ENCODE measurements around the gene THRB.

The THRB gene

GRCh38 chr3:24166515-24166914 is 328.1 kb downstream of the THRB start:
- no peak for DNase-seq

GRCh38 chr3:24165603-24165982 is 329.1 kb downstream of the THRB start:
- DNase-seq, result no peak

GRCh38 chr3:24164967-24165602 is 329.6 kb downstream of the THRB start:
- no peak for DNase-seq

DNA sequence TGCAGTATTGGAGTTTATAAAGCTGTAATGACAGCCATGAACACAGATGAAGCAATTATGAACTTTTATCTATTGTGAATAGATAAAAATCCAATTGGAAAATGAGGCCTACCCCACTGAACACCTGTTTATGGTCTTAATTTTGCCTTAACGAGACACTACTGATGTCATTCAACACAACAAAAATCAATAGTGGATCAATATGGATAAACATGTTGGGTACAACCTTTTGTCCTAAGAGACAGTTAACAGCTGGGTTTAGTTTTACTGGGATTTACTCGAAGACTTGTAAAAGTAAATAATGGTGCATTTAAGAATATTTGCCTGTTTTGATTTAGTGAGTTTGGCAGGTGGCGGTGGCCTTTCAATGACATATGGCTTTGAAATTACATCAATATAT is 331.7 kb downstream of the THRB start:
- DNase-seq, result no peak

DNA sequence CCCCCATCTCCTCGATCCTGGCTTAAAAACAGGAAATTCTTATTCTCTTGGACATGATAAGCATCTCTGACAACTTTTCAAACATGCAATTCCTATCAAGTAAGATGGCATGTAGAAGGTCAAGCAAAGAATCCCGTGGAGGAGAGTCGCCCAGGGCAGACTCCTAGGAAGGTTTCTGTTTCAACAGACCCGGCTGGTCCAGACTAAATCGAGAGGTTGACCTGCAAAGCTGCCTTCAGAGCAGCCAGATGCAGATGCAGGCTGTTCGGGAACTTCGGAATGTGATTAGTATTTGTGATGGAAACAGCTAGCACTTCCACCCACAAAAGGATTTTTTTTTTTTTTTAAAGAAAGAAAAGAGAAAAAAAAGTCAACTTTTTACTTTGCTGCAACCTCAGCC is 332.8 kb downstream of the THRB start:
- peak; percentile 41 for DNase-seq

GRCh38 chr3:24160424-24161095 is 334.1 kb downstream of the THRB start:
- DNase-seq, result peak; percentile 36

GRCh38 chr3:24158761-24159454 is 335.7 kb downstream of the THRB start:
- DNase-seq, result peak; percentile 52

GRCh38 chr3:24157106-24157505 is 337.5 kb downstream of the THRB start:
- no peak for DNase-seq

DNA sequence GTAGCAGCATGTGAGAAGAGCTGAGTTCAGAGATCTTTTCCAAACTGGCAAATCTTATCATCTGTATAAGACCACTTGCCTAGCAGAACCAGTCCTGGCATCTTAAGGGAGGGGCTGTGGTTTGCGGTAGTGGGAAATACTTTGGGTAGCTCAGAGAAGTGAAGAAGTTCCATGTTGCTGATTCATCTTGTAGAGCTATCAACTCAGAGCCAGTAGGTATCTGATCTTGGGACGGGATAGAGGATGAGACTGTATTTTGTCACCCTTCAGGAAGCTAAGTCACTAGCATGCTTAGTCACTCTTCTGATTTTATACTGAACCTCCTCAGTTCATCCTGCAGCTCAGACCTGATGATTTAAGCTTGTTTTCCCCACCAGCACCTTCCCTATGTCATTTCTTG is 338.2 kb downstream of the THRB start:
- DNase-seq, result peak; percentile 86

DNA sequence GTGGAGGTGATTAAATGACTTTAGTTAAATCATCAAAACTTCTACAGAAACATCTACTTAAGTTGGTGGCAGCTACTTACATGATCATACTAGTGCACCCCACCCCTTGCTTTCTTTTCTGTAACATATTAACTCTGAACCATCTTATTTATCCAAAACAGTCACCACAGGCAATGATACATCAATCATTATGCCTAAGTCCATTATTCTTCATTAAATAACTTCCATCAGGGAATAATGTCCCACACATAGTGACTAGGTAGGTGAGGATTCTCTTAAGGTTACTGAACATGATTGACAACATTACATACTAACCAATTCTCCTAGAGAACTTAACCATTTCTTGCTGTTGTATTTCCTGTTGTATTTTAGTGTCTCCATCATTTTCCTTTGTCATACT is 339.4 kb downstream of the THRB start:
- DNase-seq, result no peak

GRCh38 chr3:24154781-24155180 is 339.9 kb downstream of the THRB start:
- DNase-seq, result no peak

DNA sequence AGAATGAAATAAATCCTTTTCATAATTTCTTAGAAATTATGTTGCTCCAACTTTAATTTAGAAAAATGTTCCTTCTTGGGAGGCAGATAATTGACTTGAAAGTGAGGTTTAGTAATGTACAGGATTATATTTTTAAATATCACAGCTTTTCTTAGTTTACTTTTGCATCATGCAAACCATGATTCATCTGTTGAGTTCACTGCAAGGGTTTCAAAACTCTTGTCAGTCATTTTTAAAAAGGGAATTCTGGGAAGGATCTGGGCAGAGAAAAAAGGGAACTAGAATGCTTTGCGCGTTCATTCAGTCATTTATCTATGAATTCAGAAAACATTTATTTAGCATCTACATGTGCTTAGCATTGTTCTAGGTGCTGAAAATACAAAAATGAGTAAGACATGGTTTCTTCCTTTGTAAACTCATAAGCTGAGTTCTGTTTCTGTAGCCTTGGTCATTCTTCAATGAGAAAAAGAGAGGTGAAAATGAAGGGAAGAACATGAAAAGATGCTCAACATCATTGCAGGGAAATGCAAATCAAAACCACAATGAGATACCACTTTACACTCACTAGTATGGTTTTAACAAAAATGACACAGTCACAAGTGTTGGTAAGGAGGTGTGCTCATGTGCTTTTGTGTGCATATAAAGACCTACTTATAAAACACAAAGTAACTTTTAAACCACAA is 340.5 kb downstream of the THRB start:
- peak; percentile 62 for DNase-seq

DNA sequence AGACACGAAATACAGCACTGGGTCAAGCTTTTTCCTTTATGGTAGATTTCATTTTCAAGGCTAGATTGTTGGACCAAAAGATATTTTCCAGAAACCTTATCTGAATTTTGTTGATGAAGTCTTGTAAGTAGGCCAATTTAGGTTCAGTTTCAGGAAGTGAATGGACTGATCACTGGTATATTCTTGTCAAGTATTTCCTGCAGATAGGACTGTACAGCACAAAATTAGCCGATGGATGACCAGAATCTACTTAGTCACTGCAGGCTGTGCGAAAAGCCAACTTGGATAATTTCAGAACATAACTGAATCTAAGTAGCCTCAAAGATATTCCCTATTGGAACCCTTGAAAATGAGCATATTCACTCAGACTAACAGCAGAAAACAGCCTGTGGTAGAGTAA is 343.1 kb downstream of the THRB start:
- no peak for DNase-seq

GRCh38 chr3:24149032-24149431 is 345.6 kb downstream of the THRB start:
- DNase-seq, result no peak

GRCh38 chr3:24145981-24146822 is 348.4 kb downstream of the THRB start:
- DNase-seq, result peak; percentile 98

- no peak for DNase-seq
Observed at GRCh38 chr3:24145481-24145880, 349.2 kb downstream of the THRB start.

- no peak for DNase-seq
Observed at GRCh38 chr3:24142127-24142526, 352.5 kb downstream of the THRB start.

DNA sequence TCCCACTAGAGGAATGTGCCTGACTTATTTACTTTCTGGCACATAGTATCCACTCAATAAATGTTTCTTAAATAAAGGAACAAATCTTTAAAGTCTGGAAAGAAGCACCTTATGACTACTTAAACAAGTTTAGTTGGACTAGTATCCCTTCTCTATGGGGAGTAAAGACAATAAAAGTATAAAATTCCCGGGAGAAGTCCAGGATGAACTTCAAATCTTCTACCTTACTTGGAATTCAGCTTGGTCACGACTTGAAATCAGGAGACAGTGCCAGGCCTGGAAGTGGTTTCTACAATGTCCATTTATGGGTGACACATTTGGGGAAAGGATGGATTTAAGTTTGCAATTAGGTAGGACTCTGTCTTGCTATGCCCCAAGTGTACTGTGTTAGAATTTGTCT is 353.1 kb downstream of the THRB start:
- no peak for DNase-seq

GRCh38 chr3:24139463-24140412 is 354.9 kb downstream of the THRB start:
- no peak for DNase-seq

GRCh38 chr3:24138876-24139256 is 355.8 kb downstream of the THRB start:
- no peak for DNase-seq
